ENCODE data around the gene CHCHD5.

CHCHD5 gene

DNA sequence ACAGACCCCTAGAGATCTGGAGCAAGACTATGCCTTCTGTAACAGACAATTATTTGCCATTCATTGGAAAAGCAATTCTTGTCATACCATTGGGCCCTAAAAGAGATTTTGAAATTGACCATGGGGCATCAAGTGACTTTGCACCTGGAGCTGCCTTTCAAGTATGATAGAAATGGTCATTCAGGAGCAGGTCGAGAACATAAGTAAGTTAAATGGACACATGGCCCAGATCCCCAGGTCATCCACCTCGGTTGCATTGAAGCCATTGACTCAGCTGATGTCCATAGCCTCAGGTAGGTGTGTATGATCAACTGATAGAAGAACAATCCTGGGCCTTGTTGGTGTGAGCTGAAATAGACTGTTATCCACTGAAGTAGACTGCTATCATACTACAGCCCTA lies 19.3 kb downstream of the CHCHD5 start:
- Histone ChIP-seq H3K18ac (ENCODE audit: low read length) (no peak overlapping the region), H2AK5ac (ENCODE audit: low read length) (no peak overlapping the region), H4K91ac (ENCODE audit: low read depth, low read length) (no peak overlapping the region), H3K27ac (ENCODE audit: low read depth, low read length) (no peak overlapping the region), H3K4ac (ENCODE audit: low read depth, low read length) (no peak overlapping the region), H3K4me3 (ENCODE audit: low read depth, low read length) (no peak overlapping the region), H2AFZ (ENCODE audit: insufficient read depth, low read length, poor library complexity) (no peak overlapping the region), H3K4me2 (ENCODE audit: low read length) (no peak overlapping the region), H3K14ac (ENCODE audit: low read length) (no peak overlapping the region), H3K9ac (ENCODE audit: low read length) (no peak overlapping the region), H2BK120ac (ENCODE audit: insufficient read depth, low read length, poor library complexity) (no peak overlapping the region), H3K9me3 (ENCODE audit: insufficient read depth, low read depth, low read length) (no peaks in the 10 kb centered on the region), H4K12ac (ENCODE audit: low read depth, low read length) (no peak overlapping the region), H3K79me2 (ENCODE audit: control insufficient read depth, insufficient read depth, low read length, poor library complexity) (no peaks in the 10 kb centered on the region), H3K4me1 (ENCODE audit: control insufficient read depth in 1 of 2, insufficient read depth in 2 of 2, low read length in 2 of 2) (no peaks in the 10 kb centered on the region), H3K79me1 (ENCODE audit: low read length) (no peaks in the 10 kb centered on the region), H4K8ac (ENCODE audit: low read depth, low read length) (no peak overlapping the region), H2BK5ac (ENCODE audit: low read depth, low read length, poor library complexity) (no peak overlapping the region), H2BK12ac (ENCODE audit: low read length) (no peak overlapping the region), H3K23ac (ENCODE audit: low read length) (no peak overlapping the region), H3K36me3 (ENCODE audit: control insufficient read depth in 1 of 2, insufficient read depth in 2 of 2, low read length in 2 of 2) (no peaks in the 10 kb centered on the region), H3K27me3 (ENCODE audit: insufficient read depth, low read length) (no peaks in the 10 kb centered on the region)
- WGBS (ENCODE audit: extremely low coverage, insufficient coverage, insufficient read length), result no CpG with 5 or more reads among the region's 2 CpGs
- peak; percentile 59 to 79 for DNase-seq

DNA sequence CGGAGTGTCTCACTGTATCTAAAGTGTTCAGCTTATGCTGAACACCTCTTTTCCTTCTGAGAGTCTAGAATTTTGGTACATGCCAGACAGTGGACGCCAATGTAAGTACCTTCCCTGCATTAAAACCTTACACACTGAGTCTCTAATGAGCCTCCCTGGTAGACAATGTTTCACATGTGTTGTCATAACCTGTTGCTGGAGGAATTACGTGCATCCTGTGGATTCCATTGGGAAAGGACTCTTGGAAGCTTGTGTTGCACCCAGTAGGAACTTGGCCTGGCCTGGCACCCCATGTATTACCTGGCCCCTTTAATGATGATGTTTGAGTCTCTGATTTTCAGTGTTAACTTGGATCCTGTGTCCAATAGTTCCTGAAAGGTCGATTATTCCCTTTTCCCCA lies 20.5 kb downstream of the CHCHD5 start:
- Histone ChIP-seq H3K4me1 (ENCODE audit: control insufficient read depth in 1 of 2, insufficient read depth in 2 of 2, low read length in 2 of 2) (no peaks in the 10 kb centered on the region), H2BK12ac (ENCODE audit: low read length) (no peak overlapping the region), H2AK5ac (ENCODE audit: low read length) (no peak overlapping the region), H3K18ac (ENCODE audit: low read length) (no peak overlapping the region), H2AFZ (ENCODE audit: insufficient read depth, low read length, poor library complexity) (no peak overlapping the region), H3K27me3 (ENCODE audit: insufficient read depth, low read length) (no peaks in the 10 kb centered on the region), H4K91ac (ENCODE audit: low read depth, low read length) (no peak overlapping the region), H4K8ac (ENCODE audit: low read depth, low read length) (no peak overlapping the region), H2BK120ac (ENCODE audit: insufficient read depth, low read length, poor library complexity) (no peak overlapping the region), H3K4me3 (ENCODE audit: low read depth, low read length) (no peak overlapping the region), H3K27ac (ENCODE audit: low read depth, low read length) (no peak overlapping the region), H3K4ac (ENCODE audit: low read depth, low read length) (no peak overlapping the region), H2BK5ac (ENCODE audit: low read depth, low read length, poor library complexity) (no peak overlapping the region), H3K14ac (ENCODE audit: low read length) (no peak overlapping the region), H3K9ac (ENCODE audit: low read length) (no peak overlapping the region), H3K36me3 (ENCODE audit: control insufficient read depth in 1 of 2, insufficient read depth in 2 of 2, low read length in 2 of 2) (no peaks in the 10 kb centered on the region), H3K23ac (ENCODE audit: low read length) (no peak overlapping the region), H3K79me2 (ENCODE audit: control insufficient read depth, insufficient read depth, low read length, poor library complexity) (no peaks in the 10 kb centered on the region), H4K12ac (ENCODE audit: low read depth, low read length) (no peak overlapping the region), H3K9me3 (ENCODE audit: insufficient read depth, low read depth, low read length) (no peaks in the 10 kb centered on the region), H3K4me2 (ENCODE audit: low read length) (no peak overlapping the region), H3K79me1 (ENCODE audit: low read length) (no peaks in the 10 kb centered on the region)
- no CpG with 5 or more reads among the region's 4 CpGs for WGBS (ENCODE audit: extremely low coverage, insufficient coverage, insufficient read length)
- DNase-seq, result peak in 1 of 2 donors; percentile 75

DNA sequence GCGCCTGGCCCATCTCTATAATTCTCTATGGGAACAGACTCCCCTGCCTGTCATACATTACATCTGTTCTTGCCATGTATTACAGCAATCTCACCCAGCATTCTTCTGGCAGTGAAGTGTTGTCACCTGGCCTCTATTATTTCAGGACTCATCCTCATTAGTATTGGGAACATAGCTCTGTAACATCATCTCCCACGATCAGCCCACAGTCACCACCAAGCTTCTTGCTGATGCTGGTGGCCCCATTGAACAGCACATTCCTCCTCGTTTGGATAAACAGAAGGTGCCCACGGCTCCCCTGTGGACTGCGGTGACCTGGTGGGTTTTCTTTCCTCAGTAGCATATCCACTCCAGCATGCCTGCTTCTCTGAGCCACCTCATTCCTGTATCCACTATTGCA lies 21.5 kb downstream of the CHCHD5 start:
- H3K9ac ChIP-seq (ENCODE audit: low read length), result peak overlapping the region; percentile 3
- no peak overlapping the region for H2BK120ac ChIP-seq (ENCODE audit: insufficient read depth, low read length, poor library complexity)
- H3K23ac ChIP-seq (ENCODE audit: low read length), result no peak overlapping the region
- no peak overlapping the region for H3K27ac ChIP-seq (ENCODE audit: low read depth, low read length)
- no peak overlapping the region for H2BK5ac ChIP-seq (ENCODE audit: low read depth, low read length, poor library complexity)
- H3K4me3 ChIP-seq (ENCODE audit: low read depth, low read length), result no peak overlapping the region
- H4K91ac ChIP-seq (ENCODE audit: low read depth, low read length), result no peak overlapping the region
- no peak overlapping the region for H3K4me2 ChIP-seq (ENCODE audit: low read length)
- no peaks in the 10 kb centered on the region for H3K27me3 ChIP-seq (ENCODE audit: insufficient read depth, low read length)
- peak; percentile 45 to 77 for DNase-seq
- no peaks in the 10 kb centered on the region for H3K4me1 ChIP-seq (ENCODE audit: control insufficient read depth in 1 of 2, insufficient read depth in 2 of 2, low read length in 2 of 2)
- no peak overlapping the region for H3K14ac ChIP-seq (ENCODE audit: low read length)
- no peaks in the 10 kb centered on the region for H3K79me2 ChIP-seq (ENCODE audit: control insufficient read depth, insufficient read depth, low read length, poor library complexity)
- H2AK5ac ChIP-seq (ENCODE audit: low read length), result no peak overlapping the region
- H2BK12ac ChIP-seq (ENCODE audit: low read length), result no peak overlapping the region
- H3K36me3 ChIP-seq (ENCODE audit: control insufficient read depth in 1 of 2, insufficient read depth in 2 of 2, low read length in 2 of 2), result no peaks in the 10 kb centered on the region
- no peak overlapping the region for H3K18ac ChIP-seq (ENCODE audit: low read length)
- no peak overlapping the region for H2AFZ ChIP-seq (ENCODE audit: insufficient read depth, low read length, poor library complexity)
- H3K9me3 ChIP-seq (ENCODE audit: insufficient read depth, low read depth, low read length), result no peaks in the 10 kb centered on the region
- WGBS (ENCODE audit: extremely low coverage, insufficient coverage, insufficient read length), result no CpG with 5 or more reads among the region's 5 CpGs
- H4K8ac ChIP-seq (ENCODE audit: low read depth, low read length), result no peak overlapping the region
- H3K79me1 ChIP-seq (ENCODE audit: low read length), result no peaks in the 10 kb centered on the region
- no peak overlapping the region for H3K4ac ChIP-seq (ENCODE audit: low read depth, low read length)
- no peak overlapping the region for H4K12ac ChIP-seq (ENCODE audit: low read depth, low read length)

DNA sequence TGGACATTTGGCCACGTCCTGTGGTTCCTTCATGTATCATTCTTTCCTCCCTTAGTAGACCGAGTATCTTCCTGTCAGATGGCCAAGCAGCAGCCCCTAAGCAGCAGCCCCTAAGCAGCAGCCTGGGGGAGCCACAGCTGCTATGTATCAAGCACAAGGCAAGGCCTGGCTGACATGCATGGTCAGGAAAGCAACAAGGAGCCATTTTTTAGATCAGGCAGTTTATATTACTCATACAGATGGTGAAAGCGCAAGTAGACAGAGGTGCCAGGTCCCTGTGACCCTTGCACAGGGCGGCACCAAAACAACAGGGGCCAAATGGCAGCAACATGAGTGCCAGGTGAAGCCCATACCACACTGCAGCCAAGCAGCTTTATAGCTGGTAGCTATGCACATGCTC lies 22.1 kb downstream of the CHCHD5 start:
- Histone ChIP-seq H2AK5ac (ENCODE audit: low read length) (no peak overlapping the region), H3K23ac (ENCODE audit: low read length) (no peak overlapping the region), H4K91ac (ENCODE audit: low read depth, low read length) (no peak overlapping the region), H2BK120ac (ENCODE audit: insufficient read depth, low read length, poor library complexity) (no peak overlapping the region), H2AFZ (ENCODE audit: insufficient read depth, low read length, poor library complexity) (no peak overlapping the region), H2BK12ac (ENCODE audit: low read length) (no peak overlapping the region), H3K4ac (ENCODE audit: low read depth, low read length) (no peak overlapping the region), H3K9me3 (ENCODE audit: insufficient read depth, low read depth, low read length) (no peaks in the 10 kb centered on the region), H4K8ac (ENCODE audit: low read depth, low read length) (no peak overlapping the region), H2BK5ac (ENCODE audit: low read depth, low read length, poor library complexity) (no peak overlapping the region), H3K14ac (ENCODE audit: low read length) (no peak overlapping the region), H3K79me2 (ENCODE audit: control insufficient read depth, insufficient read depth, low read length, poor library complexity) (no peaks in the 10 kb centered on the region), H3K4me1 (ENCODE audit: control insufficient read depth in 1 of 2, insufficient read depth in 2 of 2, low read length in 2 of 2) (no peaks in the 10 kb centered on the region), H3K4me3 (ENCODE audit: low read depth, low read length) (peak overlapping the region; percentile 31), H3K18ac (ENCODE audit: low read length) (no peak overlapping the region), H3K36me3 (ENCODE audit: control insufficient read depth in 1 of 2, insufficient read depth in 2 of 2, low read length in 2 of 2) (no peaks in the 10 kb centered on the region), H4K12ac (ENCODE audit: low read depth, low read length) (no peak overlapping the region), H3K27ac (ENCODE audit: low read depth, low read length) (no peak overlapping the region), H3K9ac (ENCODE audit: low read length) (peak overlapping the region; percentile 42), H3K79me1 (ENCODE audit: low read length) (no peaks in the 10 kb centered on the region), H3K4me2 (ENCODE audit: low read length) (no peak overlapping the region), H3K27me3 (ENCODE audit: insufficient read depth, low read length) (no peaks in the 10 kb centered on the region)
- WGBS (ENCODE audit: extremely low coverage, insufficient coverage, insufficient read length), result no CpG with 5 or more reads among the region's 4 CpGs
- DNase-seq, result no peak
